HuH-7 (cell line): Measurements from ENCODE around the gene ABCD1.
"Not testable (repeated sequence)": the region's sequence is repeated elsewhere in the genome, so short reads cannot be mapped to it uniquely, and the experiment has no call there.

ENCODE experiments used
- DNase-seq: peaks from one replicate; pipeline ENCODE4 v3.0.0; 2011; ENCODE audit warnings: low spot score

ABCD1 gene

GRCh38 chrX:153734871-153735270, 10.2 kb downstream of the ABCD1 start:
- no peak for DNase-seq

DNA sequence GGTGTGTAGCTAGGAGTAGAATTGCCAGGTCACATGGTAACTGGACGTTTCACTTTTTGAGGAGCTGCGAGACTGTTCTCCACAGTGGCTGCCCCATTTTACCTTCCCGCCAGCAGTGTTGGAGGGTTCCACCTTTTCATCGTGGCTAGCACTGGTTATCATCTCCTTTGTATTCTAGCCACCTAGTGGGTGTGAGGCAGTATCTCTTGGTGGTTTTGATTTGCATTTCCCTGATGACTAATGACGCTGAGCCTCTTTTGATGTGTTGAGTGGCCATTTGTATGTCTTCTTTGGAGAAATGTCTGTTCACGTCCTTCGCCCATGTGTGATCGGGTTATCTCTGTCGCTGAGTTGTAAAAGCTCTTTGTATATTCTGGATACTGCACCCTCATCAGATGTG, 10.6 kb downstream of the ABCD1 start:
- DNase-seq = no peak

- DNase-seq = no peak
Observed at GRCh38 chrX:153736071-153736820, 11.6 kb downstream of the ABCD1 start.

DNA sequence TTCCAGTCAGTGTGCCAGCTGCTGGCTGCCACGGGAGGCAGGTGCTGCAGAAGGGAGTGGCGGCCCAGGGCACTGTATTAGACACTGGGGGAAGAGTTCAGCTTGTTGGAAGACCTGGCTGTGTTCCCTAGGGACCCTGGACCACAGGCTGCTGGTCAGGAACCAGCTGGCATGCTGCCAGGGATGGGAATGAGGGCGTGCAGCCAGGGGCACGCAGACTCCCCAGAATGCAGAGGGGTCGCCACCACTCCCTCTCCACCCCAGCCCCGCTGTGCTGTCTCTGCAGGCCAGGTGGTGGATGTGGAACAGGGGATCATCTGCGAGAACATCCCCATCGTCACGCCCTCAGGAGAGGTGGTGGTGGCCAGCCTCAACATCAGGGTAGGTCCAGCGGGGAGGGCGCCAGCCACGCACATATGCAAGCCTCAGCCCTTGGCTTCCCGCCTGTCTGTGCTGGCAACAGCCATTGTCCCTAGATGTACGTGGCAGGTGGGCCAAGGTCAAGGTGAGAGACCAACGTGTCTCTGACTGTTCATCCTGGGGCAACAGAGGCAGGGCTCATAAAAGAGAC, 12.3 kb downstream of the ABCD1 start:
- DNase-seq = no peak

GRCh38 chrX:153738056-153738605, 13.5 kb downstream of the ABCD1 start:
- DNase-seq = no peak

GRCh38 chrX:153739754-153740486, 15.3 kb downstream of the ABCD1 start:
- no peak for DNase-seq

- no peak for DNase-seq
Observed at GRCh38 chrX:153740631-153741222, 16.1 kb downstream of the ABCD1 start.

DNA sequence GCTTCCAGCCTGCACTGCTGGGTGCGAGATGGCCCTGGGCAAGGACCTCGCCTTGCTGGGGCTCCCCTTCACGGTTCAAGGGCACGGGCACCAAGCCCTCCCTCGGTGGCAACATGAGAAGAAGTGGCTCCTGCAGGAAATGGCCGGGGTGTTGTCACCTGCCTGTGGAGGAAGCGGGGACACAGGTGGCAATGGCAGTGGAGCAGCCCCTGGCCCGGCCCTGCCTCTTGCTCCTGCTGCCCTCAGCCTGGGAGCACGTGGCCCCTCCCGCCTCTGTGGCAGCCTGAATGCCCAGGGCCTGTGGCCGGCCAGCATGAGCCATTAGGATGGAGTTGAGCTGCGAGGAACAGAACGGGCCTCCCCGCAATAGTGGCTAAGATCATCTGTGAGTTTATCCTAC, 16.8 kb downstream of the ABCD1 start:
- no peak for DNase-seq

- not testable (repeated sequence) for DNase-seq
Observed at GRCh38 chrX:153742111-153742510, 17.5 kb downstream of the ABCD1 start.

- not testable (repeated sequence) for DNase-seq
Observed at GRCh38 chrX:153742796-153743467, 18.3 kb downstream of the ABCD1 start.

GRCh38 chrX:153743468-153744209, 19.0 kb downstream of the ABCD1 start:
- DNase-seq = not testable (repeated sequence)

DNA sequence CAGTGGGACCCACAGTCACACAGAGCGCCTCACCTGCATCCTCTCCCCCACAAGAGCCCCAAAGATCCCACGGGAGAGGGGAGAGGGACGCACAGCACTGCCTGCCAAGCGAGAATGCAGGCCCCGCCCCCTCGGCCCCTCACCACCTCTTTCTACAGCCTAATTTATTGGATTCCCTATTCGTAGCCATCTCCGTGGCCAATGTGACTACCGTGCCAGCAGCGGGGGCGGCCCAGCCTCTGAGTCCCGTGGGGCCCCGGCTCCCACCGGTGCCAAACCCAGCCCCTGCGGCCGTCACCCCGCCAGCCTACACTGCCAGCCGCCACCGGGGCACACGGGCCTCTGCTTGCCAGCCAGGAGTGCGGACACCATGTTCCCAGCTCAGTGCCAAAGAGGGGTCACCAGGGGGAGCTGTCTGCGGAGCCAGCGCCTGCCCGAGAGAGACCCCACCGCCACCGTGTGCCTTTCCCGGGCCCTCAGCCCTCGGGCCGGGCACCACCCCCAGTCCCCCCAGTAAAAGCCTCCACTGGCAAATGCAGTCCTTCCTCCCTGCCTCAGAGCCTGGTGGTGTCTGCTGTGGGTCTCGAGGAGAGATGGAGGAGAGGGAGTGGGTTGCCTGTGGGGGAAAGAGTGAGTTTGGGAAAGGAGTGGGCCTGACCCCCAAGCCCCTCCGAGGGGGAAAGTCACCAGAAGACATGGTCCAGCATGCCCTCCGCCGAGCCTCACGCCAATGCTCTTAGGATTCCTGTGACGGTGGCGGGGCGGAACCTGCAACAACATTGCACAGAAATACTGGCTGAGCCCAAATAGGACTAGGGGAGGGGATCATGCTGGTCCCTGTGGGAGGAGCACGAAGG, 19.8 kb downstream of the ABCD1 start:
- DNase-seq = no peak

DNA sequence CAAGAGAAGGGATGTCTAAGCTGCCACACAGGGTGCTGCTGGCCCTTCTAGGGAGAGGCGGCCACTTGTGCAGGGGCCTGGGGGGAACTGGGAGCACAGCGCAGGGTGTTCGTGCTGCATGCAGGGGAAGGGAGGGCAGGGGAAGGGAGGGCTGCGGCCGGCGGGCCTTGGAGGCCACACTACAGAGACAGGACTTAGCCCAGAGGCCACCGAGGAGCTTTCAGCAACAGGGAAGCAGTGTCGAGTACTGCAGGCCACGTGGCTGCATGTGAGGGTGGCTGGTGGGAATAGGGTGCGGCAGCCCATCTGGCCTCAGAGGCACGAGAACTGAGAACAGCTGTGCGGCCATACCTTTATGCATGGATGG, 20.4 kb downstream of the ABCD1 start:
- DNase-seq = not testable (repeated sequence)

DNA sequence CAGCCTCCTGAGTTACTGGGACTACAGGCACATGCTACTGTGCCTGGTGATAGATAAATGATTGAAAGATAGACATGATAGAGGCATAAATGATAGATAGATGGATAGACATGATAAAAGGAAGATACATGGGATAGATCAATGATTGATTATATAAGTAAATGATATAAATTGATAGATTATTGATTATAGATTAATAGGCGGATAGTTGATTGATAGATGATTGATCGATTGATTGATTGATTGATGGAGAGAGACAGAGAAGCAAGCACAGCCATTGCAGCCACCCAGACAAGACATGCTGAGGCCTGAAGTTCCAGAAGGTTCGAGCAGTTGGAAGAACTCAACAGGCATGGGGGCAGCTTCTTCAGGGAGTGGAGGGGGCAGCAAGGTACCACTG, 21.7 kb downstream of the ABCD1 start:
- DNase-seq = no peak

- not testable (repeated sequence) for DNase-seq
Observed at GRCh38 chrX:153746991-153747390, 22.3 kb downstream of the ABCD1 start.

DNA sequence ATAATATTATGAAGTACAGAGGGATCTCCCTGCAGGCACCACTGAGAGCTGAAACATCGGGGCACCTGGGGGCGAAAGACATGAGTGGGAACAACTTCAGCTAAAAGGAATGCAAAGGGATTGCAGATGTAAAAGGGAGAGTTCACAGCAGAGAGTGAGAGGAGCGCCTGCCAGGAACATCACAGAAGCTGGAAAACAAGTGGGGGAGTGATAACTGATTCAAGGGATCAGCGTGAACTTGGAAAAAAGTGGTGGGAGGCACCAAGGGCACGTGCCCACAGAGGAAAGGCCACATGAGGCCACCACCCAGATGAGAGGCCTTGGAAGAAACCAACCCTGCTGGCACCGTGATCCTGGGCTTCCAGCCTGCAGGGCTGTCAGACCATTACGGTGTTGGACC, 24.4 kb downstream of the ABCD1 start:
- DNase-seq = not testable (repeated sequence)

GRCh38 chrX:153750127-153750774, 25.6 kb downstream of the ABCD1 start:
- DNase-seq = no peak

- no peak for DNase-seq
Observed at GRCh38 chrX:153755136-153755535, 30.5 kb downstream of the ABCD1 start.

- DNase-seq = no peak
Observed at GRCh38 chrX:153761863-153762262, 37.2 kb downstream of the ABCD1 start.
